GM15510 (cell line): ENCODE data around the gene PCCA.

Source experiments
- POLR2A ChIP-seq: IDR thresholded peaks from 3 replicates; pipeline ENCODE4 v1.6.1; 2011; ENCODE audit warnings: borderline replicate concordance; ENCODE audit not compliant: insufficient read length; ENCODE audit errors: extremely low read depth

Gene PCCA

DNA sequence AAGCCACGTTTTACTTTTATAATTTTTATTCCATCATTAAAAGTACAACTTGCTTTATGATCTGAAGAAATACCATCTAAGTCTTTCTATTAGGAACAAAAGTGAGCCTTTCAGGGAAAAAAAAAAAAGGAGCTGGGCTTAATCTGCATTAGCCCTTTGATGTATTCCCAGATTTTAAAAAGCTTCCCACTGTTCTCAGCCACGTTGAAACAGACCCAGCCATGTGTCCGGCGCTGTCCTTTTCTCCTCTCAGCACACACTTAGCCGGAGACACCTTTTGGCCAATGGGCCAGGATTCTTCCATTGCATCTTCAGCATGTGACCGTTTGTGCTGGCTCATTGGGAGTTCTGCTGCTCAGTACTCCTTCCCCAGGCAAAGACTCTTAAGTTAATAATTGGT, 394.2 kb downstream of the PCCA start:
- no peak for TF ChIP-seq POLR2A

DNA sequence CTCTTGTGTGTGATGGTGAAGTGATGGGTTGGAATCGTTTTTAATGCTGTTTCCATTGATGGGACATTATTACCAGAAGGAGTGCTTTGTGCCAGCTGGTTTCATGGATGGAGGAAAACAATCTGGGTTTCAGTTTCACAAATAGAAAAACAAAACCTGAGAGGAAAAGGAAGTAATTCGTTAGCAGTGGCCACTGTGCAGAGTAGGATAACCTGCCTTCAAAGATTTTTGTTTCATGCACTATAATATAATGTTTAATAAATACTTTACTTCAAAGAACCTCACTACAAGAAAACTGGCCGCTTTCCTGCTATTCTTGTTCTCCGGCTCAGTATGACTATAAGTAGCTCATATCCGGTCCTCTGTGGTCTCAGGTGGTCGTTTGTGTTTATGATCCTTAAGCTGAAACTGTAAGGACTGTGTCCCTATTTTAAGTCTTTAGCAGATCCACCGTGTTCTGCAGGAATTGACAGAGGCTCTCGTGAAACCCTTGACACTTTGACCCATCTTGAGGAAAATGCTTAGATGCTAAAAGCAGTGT, 395.0 kb downstream of the PCCA start:
- no peak for TF ChIP-seq POLR2A

- no peak for TF ChIP-seq POLR2A
Measured at GRCh38 chr13:100484702-100485101, 395.8 kb downstream of the PCCA start.

DNA sequence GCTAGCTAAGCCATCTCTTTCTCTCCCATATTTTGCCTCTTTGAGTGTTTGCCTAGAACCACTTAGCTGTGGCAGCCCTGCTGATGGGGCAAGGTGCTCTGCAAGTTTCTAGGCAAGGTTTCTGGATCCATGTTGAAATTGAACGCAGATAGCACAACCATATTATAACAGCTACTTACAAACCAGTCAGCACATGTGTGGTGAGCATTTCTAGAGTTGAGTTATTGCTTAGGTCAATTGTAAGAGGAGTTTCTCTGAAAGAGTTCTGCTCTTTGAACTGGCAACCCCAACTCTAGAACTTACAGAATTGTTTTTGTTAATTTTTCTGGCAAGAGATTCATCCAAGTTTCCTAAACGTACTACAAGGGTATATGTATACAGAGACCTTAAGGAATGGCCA, 396.4 kb downstream of the PCCA start:
- no peak for TF ChIP-seq POLR2A

DNA sequence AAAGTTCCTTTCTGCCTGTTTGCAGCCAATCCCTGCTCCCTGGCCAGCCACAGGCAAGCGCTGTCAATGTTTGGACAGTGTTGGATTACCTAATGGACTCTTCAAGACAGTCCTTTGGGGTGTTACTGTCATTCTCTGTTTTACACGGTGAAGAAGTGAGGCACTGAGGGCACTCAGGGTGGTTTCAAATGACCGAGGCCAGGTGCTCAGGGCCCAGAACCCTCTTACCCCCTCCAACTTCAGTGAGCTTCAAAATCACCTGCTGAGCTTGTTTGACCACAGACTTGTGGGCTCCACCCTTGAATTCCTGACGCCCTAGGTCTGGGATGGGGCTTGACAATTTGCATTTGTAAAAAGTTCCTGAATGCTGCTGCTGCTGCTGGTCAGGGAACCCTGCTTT, 401.8 kb downstream of the PCCA start:
- no peak for TF ChIP-seq POLR2A

- TF ChIP-seq POLR2A: no peak
Measured at GRCh38 chr13:100491164-100491842, 402.4 kb downstream of the PCCA start.

GRCh38 chr13:100493418-100493817, 404.5 kb downstream of the PCCA start:
- no peak for TF ChIP-seq POLR2A

GRCh38 chr13:100495455-100495854, 406.6 kb downstream of the PCCA start:
- no peak for TF ChIP-seq POLR2A

- no peak for TF ChIP-seq POLR2A
Measured at GRCh38 chr13:100497389-100497788, 408.5 kb downstream of the PCCA start.

- no peak for TF ChIP-seq POLR2A
Measured at GRCh38 chr13:100502446-100502845, 413.6 kb downstream of the PCCA start.

- TF ChIP-seq POLR2A: no peak
Measured at GRCh38 chr13:100503622-100504021, 414.7 kb downstream of the PCCA start.

GRCh38 chr13:100506154-100506553, 417.3 kb downstream of the PCCA start:
- no peak for TF ChIP-seq POLR2A

- no peak for TF ChIP-seq POLR2A
Measured at GRCh38 chr13:100506600-100507422, 417.9 kb downstream of the PCCA start.

DNA sequence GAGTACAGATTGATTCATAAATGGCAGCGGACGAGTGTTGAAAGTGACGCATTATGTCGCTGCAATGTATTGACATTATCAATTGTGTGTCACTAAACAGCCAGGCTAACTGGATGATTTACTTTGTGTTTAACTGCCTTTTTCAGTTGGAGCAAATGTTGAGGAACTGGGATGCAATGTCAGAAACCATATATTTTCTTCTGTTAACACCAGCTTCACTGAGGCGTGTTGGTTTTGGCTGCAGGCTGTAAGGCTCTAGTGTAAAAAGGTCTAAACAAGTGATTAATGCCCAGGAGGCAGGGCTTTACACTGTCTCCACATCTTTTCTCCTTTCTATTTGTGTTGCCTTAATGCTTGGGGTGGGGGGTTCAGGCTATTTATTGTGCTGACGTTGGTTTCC, 419.6 kb downstream of the PCCA start:
- no peak for TF ChIP-seq POLR2A

DNA sequence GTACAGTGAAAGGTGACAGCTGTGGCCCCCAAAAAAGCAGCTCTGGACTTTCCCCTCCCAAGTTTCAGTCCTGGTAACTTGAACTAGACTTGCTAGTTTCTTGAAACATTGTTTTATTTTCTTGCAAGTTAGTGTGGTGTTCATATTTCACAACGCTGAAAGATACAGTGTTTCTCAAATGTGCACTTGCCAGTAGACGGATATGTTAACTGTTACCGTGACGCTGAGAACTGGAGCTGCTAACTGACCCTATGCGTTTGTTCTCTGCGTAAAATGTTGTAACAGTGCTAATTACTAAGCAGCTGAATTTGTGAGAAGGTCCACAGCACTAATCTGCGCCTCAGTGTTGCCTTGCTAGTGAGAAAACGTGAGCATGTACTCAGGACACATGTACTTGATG, 420.1 kb downstream of the PCCA start:
- no peak for TF ChIP-seq POLR2A
